Measurements from ENCODE around the gene ERC2. TPM values are rescaled to one million over a fixed set of nuclear protein-coding genes. Genes with fewer than 3 reads are reported as not detected.

The ERC2 gene
- polyA plus RNA-seq, 3 donors = not detected

DNA sequence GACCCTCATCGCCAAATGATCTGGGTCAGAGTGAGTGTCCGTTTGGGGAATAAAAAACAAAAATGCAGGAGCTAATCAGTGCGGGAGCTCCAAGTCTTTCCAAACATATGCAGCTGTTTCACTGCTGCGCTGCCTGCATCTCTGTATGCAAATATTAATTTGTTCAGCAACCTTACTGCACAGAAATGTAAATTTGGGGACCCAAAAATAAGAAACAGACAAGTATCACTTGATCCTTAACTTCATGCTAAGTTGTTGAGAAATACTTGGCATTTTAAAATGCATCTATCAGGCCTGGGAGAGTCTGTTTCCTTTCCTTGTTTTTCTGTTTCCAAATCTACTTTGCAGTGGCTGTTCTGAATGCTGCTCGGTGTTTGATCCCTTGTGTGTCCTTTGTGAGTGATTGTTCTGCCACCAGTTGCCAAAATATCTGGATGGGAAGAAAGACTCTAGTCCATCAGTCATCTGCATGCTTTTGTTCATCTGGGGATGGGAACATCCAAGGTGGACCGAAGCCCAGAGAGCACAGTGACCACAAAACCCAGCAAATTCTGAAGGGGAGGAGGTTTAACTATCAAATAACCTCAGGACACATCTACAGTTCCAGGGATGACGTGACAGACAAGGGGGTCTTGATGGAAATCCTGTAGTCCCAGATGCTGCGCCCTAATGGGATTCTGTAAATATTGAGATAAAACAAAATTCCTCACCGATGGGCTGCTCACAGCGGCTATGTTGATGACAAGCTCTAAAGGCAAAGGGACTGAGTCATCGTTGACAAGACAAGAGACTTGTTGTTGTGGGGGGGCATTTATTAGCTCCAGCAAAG lies 781.6 kb downstream of the ERC2 start:
- Mint-ChIP-seq H3K4me1 (peaks cover 6% of the 10 kb centered on the region), H3K9me3 (peaks cover 0 to 3% (median 0%) of the 10 kb centered on the region in 7 donors), H3K27me3 (ENCODE audit: low read depth in 3 of 3) (peaks cover 0 to 4% (median 2%) of the 10 kb centered on the region in 3 donors), H3K4me3 (no peak overlapping the region), H3K27ac (no peak overlapping the region), H3K36me3 (no peaks in the 10 kb centered on the region)
- no peak for DNase-seq
- no peaks in the 10 kb centered on the region for H3K79me2 ChIP-seq (ENCODE audit: insufficient read depth, low read length)
- no peak overlapping the region for H3K27ac ChIP-seq (ENCODE audit: low read depth in 1 of 2, low read length in 2 of 2)
- no peak for TF ChIP-seq CTCF (IDR thresholded peaks at IDR 0.05)
- no peak overlapping the region for H2AFZ ChIP-seq (ENCODE audit: insufficient read depth, low read depth, low read length, poor library complexity, severe bottlenecking)
- 93% methylated on average over 3 of the region's 11 CpGs for WGBS (ENCODE audit: insufficient coverage)
- intact Hi-C loops (cut with micrococcal nuclease) = loop anchor here in 1 of 2 donors (10.0 kb wide), 1 partner anchor 362 kb away; no protein-coding TSS in a partner anchor
- no peak overlapping the region for H3K4me3 ChIP-seq (replicated peaks in 1 of 3; ENCODE audit: low read depth in 2 of 3, low read length in 3 of 3)
- peaks cover 0 to 7% of the 10 kb centered on the region in 2 donors for H3K4me1 ChIP-seq (ENCODE audit: control insufficient read depth in 1 of 2, insufficient read depth in 2 of 2, low read length in 2 of 2)
- H3K9ac ChIP-seq (ENCODE audit: insufficient read depth, low read length, poor library complexity, severe bottlenecking) = no peak overlapping the region
- H3K27me3 ChIP-seq (ENCODE audit: control insufficient read depth in 2 of 2, insufficient read depth in 2 of 2, low read length in 2 of 2) = no peaks in the 10 kb centered on the region
- H3K4me2 ChIP-seq (replicated peaks; ENCODE audit: extremely low read depth, low read length, poor library complexity, severe bottlenecking) = no peak overlapping the region
- H4K20me1 ChIP-seq (ENCODE audit: insufficient read depth, low read length) = no peaks in the 10 kb centered on the region
- H3K9me3 ChIP-seq (replicated peaks in 1 of 2; ENCODE audit: control insufficient read depth in 1 of 2, insufficient read depth in 1 of 2, low read length in 2 of 2) = no peaks in the 10 kb centered on the region
- H3K36me3 ChIP-seq (replicated peaks in 1 of 2; ENCODE audit: control insufficient read depth in 1 of 2, insufficient read depth in 2 of 2, low read length in 2 of 2) = no peaks in the 10 kb centered on the region

DNA sequence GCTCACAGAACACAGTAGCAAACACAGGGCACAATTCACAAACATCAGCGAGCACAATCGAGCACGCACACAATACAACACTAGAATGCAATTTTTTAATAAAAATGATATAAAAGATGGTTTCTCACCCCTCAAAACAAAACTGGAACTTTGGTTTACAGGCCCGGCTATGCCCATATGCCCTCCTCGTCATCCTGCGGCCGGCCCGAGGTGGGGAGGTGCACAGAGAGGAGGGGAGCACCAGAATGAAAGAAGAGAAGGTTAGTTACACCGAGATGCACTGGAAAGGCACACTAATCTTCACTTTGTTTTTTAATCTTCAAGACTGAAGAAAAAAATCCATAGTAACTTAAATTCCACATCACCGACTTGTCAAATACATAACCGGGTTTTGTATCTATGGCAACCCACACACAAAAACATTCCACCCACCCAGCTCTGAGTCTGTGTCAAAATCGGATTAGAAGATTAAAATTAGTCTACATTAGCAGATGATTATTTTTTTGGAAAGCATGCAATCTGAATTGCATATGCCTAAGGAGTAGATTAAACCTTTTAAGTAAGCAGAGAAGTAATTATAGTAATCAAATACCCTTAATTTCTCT lies 784.5 kb downstream of the ERC2 start:
- no peak overlapping the region for H3K9ac ChIP-seq (ENCODE audit: insufficient read depth, low read length, poor library complexity, severe bottlenecking)
- Mint-ChIP-seq H3K27ac (no peak overlapping the region), H3K36me3 (no peaks in the 10 kb centered on the region), H3K4me1 (peaks cover 1% of the 10 kb centered on the region), H3K4me3 (no peak overlapping the region), H3K9me3 (peaks cover 0 to 10% (median 0%) of the 10 kb centered on the region in 7 donors), H3K27me3 (ENCODE audit: low read depth in 3 of 3) (peaks cover 0 to 3% (median 1%) of the 10 kb centered on the region in 3 donors)
- no peaks in the 10 kb centered on the region for H3K27me3 ChIP-seq (ENCODE audit: control insufficient read depth in 2 of 2, insufficient read depth in 2 of 2, low read length in 2 of 2)
- H2AFZ ChIP-seq (ENCODE audit: insufficient read depth, low read depth, low read length, poor library complexity, severe bottlenecking) = no peak overlapping the region
- no peaks in the 10 kb centered on the region for H3K36me3 ChIP-seq (replicated peaks in 1 of 2; ENCODE audit: control insufficient read depth in 1 of 2, insufficient read depth in 2 of 2, low read length in 2 of 2)
- no peaks in the 10 kb centered on the region for H3K9me3 ChIP-seq (replicated peaks in 1 of 2; ENCODE audit: control insufficient read depth in 1 of 2, insufficient read depth in 1 of 2, low read length in 2 of 2)
- no CpG with 5 or more reads among the region's 12 CpGs for WGBS (ENCODE audit: insufficient coverage)
- no peak for DNase-seq
- no peaks in the 10 kb centered on the region for H3K79me2 ChIP-seq (ENCODE audit: insufficient read depth, low read length)
- TF ChIP-seq CTCF (IDR thresholded peaks at IDR 0.05) = no peak
- no peak overlapping the region for H3K27ac ChIP-seq (ENCODE audit: low read depth in 1 of 2, low read length in 2 of 2)
- H3K4me3 ChIP-seq (replicated peaks in 1 of 3; ENCODE audit: low read depth in 2 of 3, low read length in 3 of 3) = no peak overlapping the region
- peaks cover 0 to under 1% of the 10 kb centered on the region in 2 donors for H3K4me1 ChIP-seq (ENCODE audit: control insufficient read depth in 1 of 2, insufficient read depth in 2 of 2, low read length in 2 of 2)
- no peaks in the 10 kb centered on the region for H4K20me1 ChIP-seq (ENCODE audit: insufficient read depth, low read length)
- intact Hi-C loops (cut with micrococcal nuclease) = loop anchor here in 1 of 2 donors (10.0 kb wide), 1 partner anchor 359 kb away; no protein-coding TSS in a partner anchor
- no peak overlapping the region for H3K4me2 ChIP-seq (replicated peaks; ENCODE audit: extremely low read depth, low read length, poor library complexity, severe bottlenecking)

All from CD14-positive monocyte (primary cell).